HuH-7 (cell line): ENCODE results near the gene SLC6A12.
A peak's percentile ranks its signal among the peaks of the same experiment; 100 is the strongest.

ENCODE experiments used
- DNase-seq: peaks from one replicate; pipeline ENCODE4 v3.0.0; 2011; ENCODE audit warnings: low spot score

The SLC6A12 gene

DNA sequence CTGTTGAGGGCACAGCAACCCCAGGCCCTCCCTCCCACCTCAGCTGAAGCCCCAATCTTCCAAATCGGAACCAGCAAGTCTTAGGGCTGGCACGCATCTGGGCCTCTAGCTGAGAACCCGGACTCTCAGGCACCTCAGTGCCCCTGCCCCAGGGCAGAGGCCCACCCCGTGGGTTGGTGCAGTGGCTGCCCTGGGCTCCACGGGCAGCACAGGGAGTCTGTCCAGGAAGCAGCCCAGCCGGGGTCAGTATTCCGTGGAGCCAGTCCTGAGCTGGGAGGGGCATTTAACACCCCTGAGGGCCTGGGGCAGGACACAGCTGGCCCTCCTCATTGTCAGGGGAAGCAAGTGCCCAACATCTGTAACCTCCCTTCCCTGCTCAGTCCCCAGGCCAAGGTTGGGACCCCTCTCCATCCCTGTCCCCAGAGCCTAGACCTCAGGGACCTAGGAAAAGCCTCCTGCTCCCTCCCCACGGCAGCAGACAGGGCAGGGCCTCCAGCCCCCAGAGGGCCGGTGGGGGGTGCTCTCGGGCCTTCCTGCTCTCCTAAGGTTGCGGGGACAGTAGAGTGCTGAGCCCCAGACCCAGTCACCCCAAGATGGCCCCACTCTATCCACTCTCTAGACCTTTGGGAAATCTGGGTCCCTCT is 36.5 kb downstream of the SLC6A12 start:
- DNase-seq = no peak

DNA sequence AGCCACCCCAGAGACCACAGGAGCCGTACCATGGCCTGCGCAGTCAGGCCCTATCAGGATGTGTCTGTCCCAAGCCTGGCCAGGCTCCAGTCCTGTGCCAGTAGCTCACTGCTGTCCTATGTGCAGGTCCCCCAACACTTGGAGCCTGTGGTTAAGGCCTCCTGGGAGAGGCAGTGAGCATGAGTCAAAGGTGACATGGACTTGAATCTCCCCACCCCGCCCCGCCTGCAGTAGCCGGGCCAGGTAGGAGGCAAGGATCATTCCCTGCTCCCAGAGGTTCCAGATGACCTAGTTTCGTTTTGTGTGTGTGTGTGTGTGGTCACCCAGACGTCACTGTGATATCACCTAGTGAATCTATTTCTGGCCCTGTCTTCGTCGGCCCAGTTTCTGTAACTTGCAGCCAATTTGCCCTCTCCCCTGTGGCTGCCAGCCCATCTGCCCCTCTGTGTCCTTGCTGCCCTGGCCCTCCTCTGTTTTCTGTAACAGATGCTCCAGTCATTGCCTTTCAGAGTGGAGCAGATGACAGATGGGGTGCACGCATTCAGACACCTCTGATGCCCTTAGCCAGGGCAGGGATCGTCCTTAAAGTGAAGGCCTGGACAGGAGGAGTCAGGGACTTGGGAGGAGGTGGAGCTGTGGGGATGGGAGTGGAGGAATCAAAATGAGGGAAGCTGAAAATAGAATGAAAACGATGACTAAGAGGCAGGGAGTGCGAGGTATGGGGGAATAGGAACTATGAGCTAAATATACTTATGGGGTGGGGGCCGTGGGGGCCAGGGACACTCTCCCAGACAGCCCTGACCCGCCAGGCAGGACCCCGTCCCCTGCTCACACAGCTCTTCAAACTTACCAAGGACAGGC is 37.4 kb downstream of the SLC6A12 start:
- peak; percentile 52 for DNase-seq

DNA sequence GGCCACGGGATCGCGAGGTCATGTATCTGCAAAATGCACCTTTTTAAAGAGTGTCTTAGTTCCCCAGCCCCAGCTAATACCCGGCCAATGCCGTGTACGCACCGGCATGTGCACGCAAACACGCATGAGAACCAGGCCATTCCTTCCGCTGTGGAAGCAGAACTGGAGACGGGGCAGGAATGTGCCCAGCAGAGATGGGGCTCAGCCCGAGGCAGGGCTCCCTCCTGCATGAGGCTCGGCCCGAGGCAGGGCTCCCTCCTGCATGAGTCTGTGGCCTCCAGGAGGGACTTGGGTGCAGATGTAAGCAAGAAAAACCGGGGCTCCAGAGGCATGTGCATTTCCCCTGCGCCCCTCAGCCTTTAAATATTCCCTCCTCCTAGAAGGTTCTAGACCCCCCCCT is 38.2 kb downstream of the SLC6A12 start:
- no peak for DNase-seq

- DNase-seq = no peak
These were observed 38.7 kb downstream of the SLC6A12 start for GRCh38 chr12:175250-175649.

- no peak for DNase-seq
These were observed 39.4 kb downstream of the SLC6A12 start for GRCh38 chr12:174596-174995.

DNA sequence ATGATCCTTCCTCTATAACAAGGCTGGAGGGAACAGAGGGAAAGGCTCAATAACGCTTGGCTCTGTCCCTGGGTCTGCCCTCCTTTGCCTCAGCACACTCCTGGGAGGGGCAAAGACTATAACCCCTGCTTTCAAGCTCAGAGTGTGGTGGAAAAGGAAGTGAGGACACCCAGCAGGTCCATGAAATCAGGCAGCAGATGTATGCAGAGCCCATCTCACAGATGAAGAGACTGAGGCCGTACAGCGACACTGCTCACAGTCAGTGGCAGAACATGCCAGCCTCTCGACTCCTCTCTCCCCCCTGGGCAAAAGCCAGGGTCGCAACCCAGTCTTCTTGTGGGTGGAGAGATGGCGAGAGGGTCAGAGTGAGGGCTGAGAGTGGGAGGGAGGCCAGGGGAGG is 39.8 kb downstream of the SLC6A12 start:
- no peak for DNase-seq

DNA sequence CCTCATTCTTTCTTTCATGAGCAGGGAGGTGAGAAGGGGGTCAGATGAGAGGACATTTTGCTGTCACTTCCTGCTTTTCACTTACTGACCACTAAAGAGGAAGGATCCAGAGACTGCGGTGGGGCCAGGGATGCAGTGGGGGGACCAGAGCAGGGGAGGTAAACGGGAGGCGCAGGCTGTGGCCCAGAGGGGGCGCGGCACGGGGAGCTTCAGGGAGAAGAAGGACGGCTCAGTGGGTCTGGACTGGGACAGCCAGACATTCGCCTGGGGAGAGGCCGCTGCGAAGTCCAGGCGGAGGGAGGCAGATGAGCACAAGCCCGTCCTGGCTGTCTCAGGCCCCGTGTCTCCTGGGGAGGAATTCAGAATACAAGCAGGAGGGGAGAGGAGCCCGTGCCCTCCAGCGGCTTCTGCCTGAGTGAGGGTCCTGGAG is 41.2 kb downstream of the SLC6A12 start:
- no peak for DNase-seq

GRCh38 chr12:171743-172676 is 41.9 kb downstream of the SLC6A12 start:
- no peak for DNase-seq

DNA sequence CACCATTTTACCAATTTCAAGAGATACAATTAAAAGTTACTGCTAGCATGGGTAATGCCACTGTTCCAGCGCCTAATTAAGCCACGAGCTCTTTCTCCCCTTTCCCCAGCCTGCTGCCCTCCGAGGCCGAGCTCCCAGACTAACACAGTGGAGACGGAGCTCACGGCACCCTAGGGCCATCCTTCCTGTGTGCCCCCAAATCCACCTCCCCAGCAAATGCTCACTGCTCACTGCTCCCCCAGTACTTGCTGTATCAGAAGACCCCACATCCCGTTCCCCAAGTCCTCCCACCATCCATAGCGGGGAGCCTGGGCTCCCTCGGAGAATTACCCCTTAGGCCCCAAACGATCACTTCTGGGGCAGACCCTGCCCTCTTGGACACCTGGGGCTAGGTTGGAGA is 42.7 kb downstream of the SLC6A12 start:
- DNase-seq = no peak

- DNase-seq = no peak
These were observed 43.4 kb downstream of the SLC6A12 start for GRCh38 chr12:170371-171225.

DNA sequence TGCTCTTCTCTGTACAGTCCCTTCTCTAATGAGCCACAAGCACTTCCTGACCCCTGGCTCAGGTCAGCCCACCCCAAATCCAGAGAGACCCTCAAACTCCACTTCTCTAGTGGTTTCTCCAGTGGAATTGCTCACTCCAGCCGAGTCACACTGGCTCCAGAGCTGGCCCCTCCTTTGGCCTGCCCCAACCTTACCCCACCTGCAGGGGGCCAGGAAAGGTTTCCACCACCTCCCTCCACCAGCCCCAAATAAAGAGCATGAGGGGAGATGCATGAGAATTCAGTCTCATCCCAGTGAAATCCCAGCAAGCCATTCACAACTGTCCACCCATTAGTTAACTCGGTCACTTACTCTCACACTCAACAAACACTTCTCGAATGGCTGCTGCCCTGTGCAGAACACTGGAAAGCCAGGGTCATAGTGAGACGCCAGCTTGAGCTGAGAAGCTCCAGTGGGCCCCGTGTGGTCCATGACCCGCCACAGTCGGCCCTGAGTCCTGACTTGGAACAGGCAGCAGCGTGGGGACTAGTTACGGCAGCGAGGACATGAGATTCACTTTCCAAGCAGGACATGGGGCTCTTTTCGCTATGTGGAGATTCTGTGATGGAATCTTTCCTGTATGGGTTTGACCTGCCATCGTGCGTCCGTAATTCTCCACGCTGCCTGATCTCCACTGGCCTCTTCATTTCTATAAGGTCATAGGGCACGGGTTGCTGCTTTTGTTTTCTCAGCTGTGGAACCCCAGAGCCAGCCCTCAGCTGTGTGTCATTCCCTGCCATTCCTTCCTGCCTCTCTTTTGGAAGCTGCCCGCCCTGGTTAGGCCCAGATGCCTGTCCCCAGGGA is 44.2 kb downstream of the SLC6A12 start:
- no peak for DNase-seq

DNA sequence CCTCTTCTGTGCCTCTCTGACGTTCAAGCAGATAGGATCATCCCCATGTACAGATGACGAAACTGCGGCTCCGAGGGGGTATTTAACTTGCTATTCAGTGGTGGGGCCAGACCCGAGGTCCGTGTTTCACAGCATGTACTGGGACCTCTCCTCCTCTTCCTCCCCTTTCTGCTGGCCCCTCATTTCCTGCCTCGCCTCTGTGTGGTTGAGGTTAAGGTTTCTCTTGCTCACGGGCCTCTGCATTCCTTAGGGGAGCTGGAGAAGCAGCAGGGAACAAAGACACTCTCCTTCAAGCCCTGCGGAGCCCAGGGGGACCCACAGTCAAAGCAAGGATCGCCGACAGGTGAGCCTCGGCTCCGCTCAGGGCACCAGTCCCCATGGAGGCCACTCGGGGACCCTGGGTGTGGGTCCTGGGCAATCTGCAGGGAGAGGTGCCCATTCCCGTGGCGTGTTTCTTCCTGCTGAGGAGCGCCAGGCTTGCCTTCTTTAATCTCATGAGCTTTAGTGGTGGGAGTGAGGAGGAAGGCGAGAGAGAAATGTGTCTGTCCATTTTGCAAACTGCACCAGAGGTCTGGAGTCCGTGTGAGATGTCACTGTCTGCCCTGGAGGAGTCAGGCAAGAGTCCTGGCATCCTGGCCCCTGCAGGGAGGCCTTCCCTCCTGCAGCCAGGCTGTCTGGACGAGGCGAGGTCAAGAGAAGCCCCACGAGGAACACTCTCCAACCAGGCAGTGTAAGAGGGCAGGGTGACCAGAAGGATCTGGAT is 45.0 kb downstream of the SLC6A12 start:
- no peak for DNase-seq

GRCh38 chr12:167959-168600 is 45.9 kb downstream of the SLC6A12 start:
- no peak for DNase-seq

GRCh38 chr12:166425-167075 is 47.4 kb downstream of the SLC6A12 start:
- no peak for DNase-seq

DNA sequence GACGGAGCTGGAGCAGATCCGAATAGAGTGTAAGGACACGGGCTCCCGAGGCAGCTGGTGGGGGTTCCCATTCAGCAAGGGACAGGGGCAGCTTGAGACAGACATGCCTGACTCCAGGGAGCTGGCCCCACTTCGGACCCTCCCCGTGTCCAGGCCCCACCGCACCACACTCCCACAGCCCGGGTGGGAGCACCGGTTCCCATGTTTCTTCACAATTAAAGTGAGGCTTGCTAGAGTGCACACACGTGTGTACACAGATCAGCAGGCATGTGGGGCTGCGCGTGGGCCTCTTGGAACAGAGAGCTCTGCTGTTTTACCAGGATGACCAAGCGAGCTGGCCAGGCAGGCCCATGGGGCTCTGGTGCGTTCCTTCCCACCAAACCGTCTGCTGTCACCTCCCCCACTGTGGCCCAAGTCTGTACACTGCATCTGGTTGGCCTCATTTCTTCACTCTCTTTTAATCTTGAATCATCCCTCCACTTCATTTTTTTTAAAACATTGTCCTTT is 48.0 kb downstream of the SLC6A12 start:
- no peak for DNase-seq

DNA sequence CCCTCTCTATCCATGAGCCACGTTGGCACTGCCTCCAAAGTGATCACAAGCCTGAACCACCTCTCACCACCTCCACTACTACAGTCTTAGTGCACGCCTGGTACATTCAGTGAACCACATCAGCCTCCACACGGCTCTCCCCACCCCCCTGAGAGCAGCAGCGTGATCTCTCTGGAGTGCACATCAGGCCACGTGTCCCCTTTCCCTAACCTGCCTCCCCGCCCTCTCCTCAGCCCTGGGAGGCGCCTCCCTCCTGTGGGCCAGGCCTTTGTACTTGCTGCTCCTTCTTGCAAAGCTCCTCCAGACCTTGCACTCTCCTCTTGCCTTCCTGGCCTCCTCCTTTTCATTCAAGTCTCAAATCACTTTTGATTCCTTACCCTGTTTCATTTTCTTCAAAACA is 49.8 kb downstream of the SLC6A12 start:
- no peak for DNase-seq

DNA sequence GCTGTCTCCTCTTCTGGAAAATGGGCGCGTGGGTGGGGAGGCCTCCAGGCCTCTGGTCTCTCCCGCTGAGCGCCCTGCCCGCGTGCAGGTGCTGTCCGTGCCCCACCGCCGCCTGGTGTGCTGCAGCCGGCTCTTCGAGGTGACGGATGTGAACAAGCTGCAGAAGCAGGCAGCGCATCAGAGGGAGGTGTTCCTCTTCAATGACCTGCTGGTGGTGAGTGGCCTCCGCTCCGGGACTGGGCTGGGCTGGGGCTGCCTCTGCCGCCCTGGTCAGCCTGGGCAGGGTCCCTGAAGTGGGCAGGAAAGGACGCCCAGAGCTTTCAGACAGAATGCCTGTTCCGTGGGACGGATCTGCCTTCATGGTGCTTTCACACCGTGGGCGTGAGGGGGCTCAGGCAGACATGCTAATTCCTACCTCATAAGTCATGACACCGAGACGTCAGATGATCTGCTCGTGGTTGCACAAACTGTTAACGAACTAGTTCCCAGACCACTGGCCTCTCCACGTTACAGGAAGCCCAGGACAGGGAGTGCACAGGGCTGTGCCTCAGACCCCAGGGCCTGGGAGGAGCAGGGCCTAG is 50.5 kb downstream of the SLC6A12 start:
- no peak for DNase-seq
